Neural cell (in vitro differentiated cells): ENCODE measurements around the gene NFASC. TPM values are rescaled to one million over a fixed set of nuclear protein-coding genes. Genes with fewer than 3 reads are reported as not detected.

Experiments used
- H2AFZ ChIP-seq: fragments of 200-600, 300-800 bp; sonication (generic), shearing (Covaris generic); 2 replicates; pipeline ENCODE4 v1.6.0; 2014; ENCODE audit warnings: low read depth, mild to moderate bottlenecking, antibody characterized with exemption, low read length, moderate library complexity
- H3F3A ChIP-seq: fragments of 200-600 bp; shearing (Covaris generic); 2 replicates; pipeline ENCODE4 v1.6.1; 2016; ENCODE audit warnings: mild to moderate bottlenecking, moderate library complexity, mixed read lengths, antibody characterized with exemption, low read length; ENCODE audit not compliant: insufficient read depth, poor library complexity, severe bottlenecking
- H3K27ac ChIP-seq: fragments of 200-600, 300-800 bp; sonication (generic), shearing (Covaris generic); 2 replicates; pipeline ENCODE4 v1.5.1; 2014; ENCODE audit warnings: mild to moderate bottlenecking, low read length, moderate library complexity
- H3K27me3 ChIP-seq: fragments of 300-800, 200-600 bp; sonication (generic), shearing (Covaris generic); 2 replicates; pipeline ENCODE4 v1.6.0; 2014; ENCODE audit warnings: mild to moderate bottlenecking, low read depth, low read length, moderate library complexity; ENCODE audit not compliant: insufficient read depth
- H3K36me3 ChIP-seq: fragments of 300-800, 200-600 bp; sonication (generic), shearing (Covaris generic); 2 replicates; pipeline ENCODE4 v1.5.1; 2014; ENCODE audit warnings: mild to moderate bottlenecking, antibody characterized with exemption, low read length, moderate library complexity; ENCODE audit not compliant: insufficient read depth
- H3K4me2 ChIP-seq: fragments of 300-800, 200-600 bp; sonication (generic), shearing (Covaris generic); 2 replicates; pipeline ENCODE4 v1.6.0; 2014; ENCODE audit warnings: mild to moderate bottlenecking, low read length
- H3K4me3 ChIP-seq: fragments of 300-800, 200-600 bp; sonication (generic), shearing (Covaris generic); 2 replicates; pipeline ENCODE4 v1.5.1; 2014; ENCODE audit warnings: mild to moderate bottlenecking, low read length, moderate library complexity
- H3K79me2 ChIP-seq: fragments of 200-600 bp; shearing (Covaris generic); replicated peaks from 2 replicates; pipeline ENCODE4 v1.6.0; 2014; ENCODE audit warnings: mild to moderate bottlenecking, low read length, moderate library complexity; ENCODE audit not compliant: insufficient read depth
- H3K9ac ChIP-seq: fragments of 300-800, 200-600 bp; sonication (generic), shearing (Covaris generic); 2 replicates; pipeline ENCODE4 v1.6.1; 2016; ENCODE audit warnings: mild to moderate bottlenecking, low read length, mixed read lengths
- H3K9me2 ChIP-seq: fragments of 200-600 bp; shearing (Covaris generic); 2 replicates; pipeline ENCODE4 v1.6.1; 2016; ENCODE audit warnings: mild to moderate bottlenecking, low read length, mixed read lengths; ENCODE audit not compliant: insufficient read depth
- H3K9me3 ChIP-seq: fragments of 200-600, 300-800 bp; sonication (generic), shearing (Covaris generic); 2 replicates; pipeline ENCODE4 v1.6.1; 2016; ENCODE audit warnings: mild to moderate bottlenecking, mixed run types, low read length, moderate library complexity, mixed read lengths
- H4K20me1 ChIP-seq: fragments of 200-600 bp; shearing (Covaris generic); 2 replicates; pipeline ENCODE4 v1.6.1; 2016; ENCODE audit warnings: mild to moderate bottlenecking, mixed run types; ENCODE audit not compliant: insufficient read depth
- CTCF ChIP-seq: fragments of 450-650 bp; IDR thresholded peaks from 2 replicates; pipeline ENCODE4 v1.5.1; 2014; ENCODE audit warnings: antibody characterized with exemption, mild to moderate bottlenecking, moderate library complexity; ENCODE audit not compliant: poor library complexity, severe bottlenecking
- EP300 ChIP-seq: fragments of 450-650 bp; conservative IDR thresholded peaks from 2 replicates; pipeline ENCODE4 v1.6.1; 2014; ENCODE audit warnings: antibody characterized with exemption, mild to moderate bottlenecking, moderate library complexity; ENCODE audit not compliant: poor library complexity, severe bottlenecking
- EZH2 ChIP-seq: fragments of 200-600, 300-800 bp; shearing (Covaris generic), sonication (generic); IDR thresholded peaks from 2 replicates; pipeline ENCODE4 v1.6.1; 2014; ENCODE audit warnings: antibody characterized with exemption, low read length, borderline replicate concordance, mild to moderate bottlenecking; ENCODE audit not compliant: insufficient read depth, poor library complexity, severe bottlenecking
- MXI1 ChIP-seq: fragments of 450-650 bp; conservative IDR thresholded peaks from 2 replicates; pipeline ENCODE4 v1.6.1; 2014; ENCODE audit warnings: antibody characterized with exemption, mild to moderate bottlenecking; ENCODE audit not compliant: poor library complexity, severe bottlenecking
- POLR2AphosphoS5 ChIP-seq: IDR thresholded peaks from 2 replicates; pipeline ENCODE4 v1.6.1; 2012
- RAD21 ChIP-seq: fragments of 450-650 bp; conservative IDR thresholded peaks from 2 replicates; pipeline ENCODE4 v1.6.1; 2014; ENCODE audit warnings: antibody characterized with exemption, mild to moderate bottlenecking, moderate library complexity
- REST ChIP-seq: IDR thresholded peaks from 2 replicates; pipeline ENCODE4 v1.6.1; 2012; ENCODE audit warnings: borderline replicate concordance
- SMC3 ChIP-seq: fragments of 450-650 bp; conservative IDR thresholded peaks from 2 replicates; pipeline ENCODE4 v1.6.1; 2014; ENCODE audit warnings: antibody characterized with exemption, mild to moderate bottlenecking, moderate library complexity; ENCODE audit not compliant: poor library complexity
- TAF1 ChIP-seq: IDR thresholded peaks from 2 replicates; pipeline ENCODE4 v1.6.1; 2012; ENCODE audit warnings: low read depth
- polyA plus RNA-seq: library from polyadenylated mRNA; depleted of rRNA; stranded (reverse); fragments of >200 nt; gene quantifications from 2 replicates; pipeline ENCODE4 v1.2.3, GENCODE V29; 2014

The NFASC gene
- polyA plus RNA-seq, 1 donor from 2014 or later: 23.9 TPM

DNA sequence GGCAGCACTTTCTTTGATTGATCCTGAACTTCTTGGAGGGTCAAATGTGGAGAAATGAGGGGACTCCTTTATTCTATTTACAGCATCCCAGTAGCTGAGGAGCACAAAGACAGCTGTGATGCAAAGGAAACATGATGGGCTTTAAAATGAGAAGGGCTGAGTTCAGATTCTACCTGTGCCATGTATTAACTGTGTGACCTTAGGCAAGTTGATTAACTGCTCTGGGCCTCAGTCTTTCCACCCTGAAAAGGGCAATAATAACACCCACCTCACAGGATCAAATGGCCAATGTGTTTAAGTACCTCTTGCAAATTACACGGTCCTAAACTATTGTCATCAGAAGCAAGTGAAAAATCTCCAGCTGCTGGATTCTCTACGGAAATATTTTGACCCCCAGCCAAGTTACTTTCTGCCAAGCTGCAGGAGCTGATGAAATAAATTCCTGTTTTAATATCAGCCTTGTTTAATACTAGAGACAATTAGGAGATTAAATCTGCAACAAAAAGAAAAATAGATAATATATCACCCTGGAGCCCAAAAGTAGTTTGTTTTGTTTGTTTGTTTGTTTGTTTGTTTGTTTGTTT, 197.9 kb downstream of the NFASC start:
- TF ChIP-seq EP300 (no peak), SMC3 (no peak), RAD21 (no peak), TAF1 (no peak), POLR2AphosphoS5 (no peak), CTCF (no peak), REST (no peak), EZH2 (no peak), MXI1 (no peak)
- no peaks in the 10 kb centered on the region for H3K36me3 ChIP-seq

DNA sequence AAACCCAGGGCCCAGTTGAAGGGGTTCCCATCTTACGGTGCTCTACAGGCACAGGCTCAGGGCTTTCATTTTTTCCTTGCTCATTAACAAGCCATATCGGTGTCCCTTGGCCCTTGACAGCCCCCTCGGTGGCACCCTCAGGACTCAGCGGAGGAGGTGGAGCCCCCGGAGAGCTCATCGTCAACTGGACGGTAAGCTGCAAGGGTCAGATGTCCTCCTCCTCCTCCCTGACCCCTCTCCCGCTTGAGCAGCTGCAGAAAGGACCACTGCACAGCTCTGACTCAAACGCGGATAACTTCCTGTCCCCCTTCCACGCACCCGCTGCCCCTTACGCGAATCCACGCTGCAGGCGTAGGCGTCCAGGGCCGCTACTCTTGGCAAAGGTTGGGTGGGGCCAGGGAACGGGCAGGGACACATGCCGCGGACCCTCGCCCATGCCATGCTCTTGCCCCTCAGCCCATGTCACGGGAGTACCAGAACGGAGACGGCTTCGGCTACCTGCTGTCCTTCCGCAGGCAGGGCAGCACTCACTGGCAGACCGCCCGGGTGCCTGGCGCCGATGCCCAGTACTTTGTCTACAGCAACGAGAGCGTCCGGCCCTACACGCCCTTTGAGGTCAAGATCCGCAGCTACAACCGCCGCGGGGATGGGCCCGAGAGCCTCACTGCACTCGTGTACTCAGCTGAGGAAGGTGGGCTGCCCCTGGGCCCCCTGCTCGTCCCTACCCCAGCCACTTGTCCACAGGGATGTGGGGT, 198.9 kb downstream of the NFASC start:
- no peaks in the 10 kb centered on the region for H3K9me2 ChIP-seq
- no peaks in the 10 kb centered on the region for H4K20me1 ChIP-seq
- H3K27me3 ChIP-seq: no peaks in the 10 kb centered on the region
- H3K79me2 ChIP-seq: no peaks in the 10 kb centered on the region
- no peak overlapping the region for H3K4me2 ChIP-seq
- no peak overlapping the region for H3K9ac ChIP-seq
- H2AFZ ChIP-seq: no peak overlapping the region
- no peak overlapping the region for H3K4me3 ChIP-seq
- no peak overlapping the region for H3K27ac ChIP-seq
- TF ChIP-seq POLR2AphosphoS5 (no peak), CTCF (no peak), MXI1 (no peak), EP300 (no peak), SMC3 (no peak), TAF1 (no peak), REST (no peak), EZH2 (no peak), RAD21 (no peak)
- no peaks in the 10 kb centered on the region for H3F3A ChIP-seq
- no peaks in the 10 kb centered on the region for H3K9me3 ChIP-seq
- H3K36me3 ChIP-seq: no peaks in the 10 kb centered on the region

More for the DNA sequence above, 197.9 kb downstream of the NFASC start:
- Histone ChIP-seq H3F3A (no peaks in the 10 kb centered on the region), H2AFZ (no peak overlapping the region), H3K9ac (no peak overlapping the region), H3K4me3 (no peak overlapping the region), H3K27me3 (no peaks in the 10 kb centered on the region), H3K9me2 (no peaks in the 10 kb centered on the region), H3K27ac (no peak overlapping the region), H3K4me2 (no peak overlapping the region), H3K79me2 (no peaks in the 10 kb centered on the region), H4K20me1 (no peaks in the 10 kb centered on the region), H3K9me3 (no peaks in the 10 kb centered on the region)
